Anterior cingulate cortex (tissue), 58 donors: ENCODE data around the gene ABCB11.
"Not testable (repeated sequence)": the region's sequence is repeated elsewhere in the genome, so short reads cannot be mapped to it uniquely, and the experiment has no call there.

ENCODE experiments used
- DNase-seq, 58 donors: peaks; one replicate each; lab custom pipeline; 2025; lab: John Stamatoyannopoulos, UW

Gene ABCB11

DNA sequence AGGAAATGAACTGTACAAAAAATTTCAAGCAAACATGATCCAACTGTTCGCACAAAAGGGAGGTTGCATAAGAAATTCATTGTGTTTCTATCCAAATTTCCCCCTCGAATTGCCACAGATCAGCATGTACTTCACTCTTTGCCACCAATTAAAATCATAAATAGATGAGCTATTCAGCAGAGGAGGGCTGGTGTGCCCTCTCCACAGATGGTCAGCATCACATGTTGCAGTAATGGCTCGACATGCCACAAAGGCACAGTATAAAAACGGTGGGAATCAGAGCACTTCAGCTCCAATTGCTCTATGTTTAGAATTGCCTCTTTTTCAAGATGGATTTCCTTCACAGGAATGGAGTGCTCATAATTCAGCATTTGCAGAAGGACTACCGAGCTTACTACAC is 130.1 kb downstream of the ABCB11 start, which contains the start of gene G6PC2:
TSS of gene G6PC2 (plus strand) at position 289 of the 400 bp plus-strand sequence. CDS start at position 330, 41 bp downstream.
- peak in 4 of 58 donors; percentile 1 to 38 (median 2) for DNase-seq

- no peak for DNase-seq
Observed at GRCh38 chr2:168897449-168897848, 133.7 kb downstream of the ABCB11 start.

DNA sequence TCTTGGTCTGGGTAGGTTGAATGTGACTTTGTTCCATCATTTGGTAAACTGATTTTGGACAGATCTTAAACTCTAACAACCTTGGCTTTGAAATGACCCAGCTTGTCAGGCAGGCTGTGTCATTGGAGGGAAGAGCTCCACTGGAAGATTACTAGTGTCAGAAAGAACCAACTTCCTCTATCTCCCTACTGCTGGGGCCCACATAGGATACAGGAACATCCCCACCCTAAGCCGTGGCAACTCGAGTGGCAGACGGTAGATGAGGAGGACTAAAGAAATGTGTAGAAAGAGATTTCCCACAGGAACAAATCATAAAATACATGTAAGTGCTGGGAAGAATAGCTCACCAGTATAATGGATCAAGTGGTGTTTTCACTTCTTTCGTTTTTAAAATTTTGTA is 134.3 kb downstream of the ABCB11 start:
- DNase-seq = no peak

GRCh38 chr2:168895771-168896170 is 135.4 kb downstream of the ABCB11 start:
- DNase-seq = no peak

DNA sequence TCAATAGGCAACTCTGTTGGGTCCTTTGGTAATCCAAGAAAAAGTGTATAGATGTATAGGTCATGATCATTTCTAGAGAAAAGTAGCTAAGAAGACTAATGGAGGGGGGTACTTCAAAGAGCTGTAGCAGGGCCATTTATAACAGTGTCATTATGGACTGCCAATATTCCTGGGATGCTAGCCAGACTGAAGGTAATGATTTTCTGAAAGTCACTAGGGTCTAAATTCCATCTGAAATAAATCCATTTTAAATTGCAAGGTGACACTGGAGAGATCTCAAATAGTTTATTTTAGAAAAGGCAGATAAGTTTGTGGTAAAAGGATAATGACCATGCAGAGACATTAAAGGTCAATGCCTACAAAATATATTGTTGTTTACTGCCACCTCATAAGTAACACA is 136.4 kb downstream of the ABCB11 start:
- no peak for DNase-seq

DNA sequence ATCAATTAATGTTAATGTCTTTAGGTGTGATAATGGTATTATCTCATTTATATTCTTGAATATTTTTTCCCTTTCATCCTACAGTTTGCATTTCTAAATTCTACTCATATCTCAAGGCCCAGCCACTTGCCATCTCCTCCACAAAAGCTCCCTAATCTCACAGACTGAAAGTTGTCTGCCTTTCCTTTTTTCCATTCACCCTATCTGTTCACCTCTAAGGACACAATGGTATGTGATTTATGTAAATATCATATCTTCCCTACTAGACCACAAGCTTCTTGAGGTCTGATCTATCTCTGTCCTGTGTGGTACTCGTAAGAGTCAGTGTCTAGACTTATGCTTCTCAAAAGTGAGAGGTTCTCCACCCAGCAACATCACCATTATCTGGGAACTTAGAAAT is 137.0 kb downstream of the ABCB11 start:
- no peak for DNase-seq

DNA sequence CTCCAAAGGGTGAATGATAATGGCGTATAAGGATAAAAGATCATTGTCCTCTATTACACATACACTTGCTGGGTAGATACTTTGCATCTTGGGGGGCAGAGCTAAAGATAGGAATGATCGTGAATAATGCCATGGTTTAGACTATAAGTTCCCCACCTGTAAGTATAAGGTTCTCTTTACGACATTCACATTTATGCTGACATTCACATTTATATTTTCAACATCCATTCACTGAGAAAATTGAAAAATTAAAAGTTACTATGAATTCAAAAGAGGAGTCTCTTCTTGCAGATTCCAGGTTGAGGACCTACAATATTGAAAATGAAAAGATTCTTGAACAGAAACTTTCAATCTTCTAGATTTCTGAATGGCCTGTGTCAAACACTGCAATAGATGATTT is 138.8 kb downstream of the ABCB11 start:
- DNase-seq = no peak

- DNase-seq = peak in 57 of 58 donors; percentile 12 to 88 (median 73)
Observed at GRCh38 chr2:168890006-168890782, 140.9 kb downstream of the ABCB11 start, which contains the start of gene SPC25. Gene SPC25, minus strand, starts transcription at chr2:168890430. Its CDS starts 911 bp downstream, at chr2:168889519.

DNA sequence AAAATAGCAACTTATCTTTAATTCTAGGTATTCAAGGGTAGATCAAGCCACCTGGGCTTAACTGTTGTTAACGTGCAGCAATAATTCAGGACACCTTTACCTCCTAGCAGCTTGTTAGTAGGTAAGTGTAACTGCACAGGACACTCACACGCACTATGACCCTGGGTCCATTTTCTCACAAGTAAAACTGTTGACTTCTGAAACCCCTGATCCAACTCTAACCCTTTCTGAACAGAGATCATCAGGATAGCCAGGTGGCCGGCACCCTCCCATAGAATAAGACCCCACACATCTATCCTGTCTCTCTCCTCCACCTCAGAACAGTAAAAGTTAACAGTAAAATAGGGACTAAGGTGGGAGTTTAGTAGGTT is 141.5 kb downstream of the ABCB11 start:
- DNase-seq = no peak

DNA sequence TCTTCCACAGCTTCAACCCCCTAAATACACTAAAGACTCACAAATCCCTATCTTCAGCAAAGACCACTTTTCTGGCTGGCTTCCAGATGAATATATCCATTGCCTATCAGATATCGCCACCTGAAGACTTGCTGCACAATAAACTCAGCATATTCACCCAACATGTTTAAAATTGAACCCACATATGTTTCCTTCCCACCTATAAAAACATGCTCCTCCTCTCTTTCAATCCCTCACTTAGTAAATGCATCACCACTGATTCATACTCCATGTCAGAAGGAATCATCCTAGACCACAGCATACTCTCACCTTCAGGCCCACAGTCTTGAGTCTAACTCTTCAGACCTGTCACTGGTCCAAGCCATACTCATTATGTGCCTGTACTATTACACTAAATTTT is 146.1 kb downstream of the ABCB11 start:
- DNase-seq = no peak

GRCh38 chr2:168882163-168882562 is 149.0 kb downstream of the ABCB11 start:
- not testable (repeated sequence) for DNase-seq

DNA sequence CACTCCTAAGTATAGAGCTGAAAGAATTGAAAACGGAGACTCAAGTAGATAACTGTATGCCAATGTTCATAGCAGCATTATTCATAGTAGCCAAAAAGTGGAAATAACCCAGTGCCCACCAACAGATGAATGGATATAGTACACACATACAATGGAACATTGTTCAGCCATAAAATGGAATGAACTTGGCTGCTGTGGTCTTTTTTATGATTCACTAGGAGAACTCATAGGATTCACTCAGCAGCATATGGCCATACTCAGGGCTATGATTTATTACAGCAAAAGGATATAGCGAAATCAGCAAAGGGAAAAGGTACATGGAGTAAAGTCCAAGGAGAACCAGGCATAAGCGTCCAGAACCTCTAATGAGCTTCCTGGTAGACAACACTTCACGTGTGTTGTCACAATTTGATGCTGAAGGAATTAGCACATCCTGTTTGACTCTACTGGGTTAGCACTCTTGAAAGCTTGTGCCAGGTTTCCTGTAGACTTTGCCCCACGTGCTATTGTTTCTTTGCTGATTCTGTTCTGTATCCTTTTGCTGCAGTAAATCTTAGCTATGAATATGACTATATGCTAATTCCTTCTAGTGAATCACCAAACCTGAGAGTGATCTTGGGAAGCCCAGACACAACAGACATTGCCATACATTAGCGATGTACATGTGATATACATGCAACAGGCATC is 156.6 kb downstream of the ABCB11 start:
- DNase-seq = no peak

- not testable (repeated sequence) for DNase-seq
Observed at GRCh38 chr2:168870824-168871223, 160.3 kb downstream of the ABCB11 start.
